ENCODE measurements around the gene FBXO4.

FBXO4 gene

DNA sequence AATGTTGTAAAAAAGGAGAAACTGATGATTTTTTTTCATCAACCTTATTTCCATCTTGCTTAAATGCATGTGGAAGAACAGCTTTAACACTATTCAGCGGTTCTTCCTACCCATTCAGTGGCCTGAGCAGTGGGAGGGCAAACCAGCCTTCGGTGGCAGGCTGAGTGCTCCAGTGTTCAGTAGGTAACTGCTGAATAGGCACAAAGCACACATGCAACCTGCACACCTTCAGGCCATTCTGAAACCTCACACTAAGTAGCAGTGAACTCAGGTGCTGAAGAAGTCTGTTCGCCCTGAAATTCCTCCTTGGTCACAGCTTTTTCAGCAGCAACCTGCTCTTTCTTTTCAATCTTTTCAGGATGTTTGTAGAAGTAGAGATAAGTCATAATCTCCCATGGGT is 26.1 kb downstream of the FBXO4 start:
- Histone ChIP-seq H3K27me3 (replicated peaks) (no peaks in the 10 kb centered on the region), H3K27ac (no peak overlapping the region), H3K36me3 (replicated peaks) (no peaks in the 10 kb centered on the region), H3K4me3 (ENCODE audit: low read depth, low read length) (no peak overlapping the region)
- TF ChIP-seq, protein P1, sequence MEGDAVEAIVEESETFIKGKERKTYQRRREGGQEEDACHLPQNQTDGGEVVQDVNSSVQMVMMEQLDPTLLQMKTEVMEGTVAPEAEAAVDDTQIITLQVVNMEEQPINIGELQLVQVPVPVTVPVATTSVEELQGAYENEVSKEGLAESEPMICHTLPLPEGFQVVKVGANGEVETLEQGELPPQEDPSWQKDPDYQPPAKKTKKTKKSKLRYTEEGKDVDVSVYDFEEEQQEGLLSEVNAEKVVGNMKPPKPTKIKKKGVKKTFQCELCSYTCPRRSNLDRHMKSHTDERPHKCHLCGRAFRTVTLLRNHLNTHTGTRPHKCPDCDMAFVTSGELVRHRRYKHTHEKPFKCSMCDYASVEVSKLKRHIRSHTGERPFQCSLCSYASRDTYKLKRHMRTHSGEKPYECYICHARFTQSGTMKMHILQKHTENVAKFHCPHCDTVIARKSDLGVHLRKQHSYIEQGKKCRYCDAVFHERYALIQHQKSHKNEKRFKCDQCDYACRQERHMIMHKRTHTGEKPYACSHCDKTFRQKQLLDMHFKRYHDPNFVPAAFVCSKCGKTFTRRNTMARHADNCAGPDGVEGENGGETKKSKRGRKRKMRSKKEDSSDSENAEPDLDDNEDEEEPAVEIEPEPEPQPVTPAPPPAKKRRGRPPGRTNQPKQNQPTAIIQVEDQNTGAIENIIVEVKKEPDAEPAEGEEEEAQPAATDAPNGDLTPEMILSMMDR (IDR thresholded peaks at IDR 0.05; ENCODE audit: low read depth, low read length, missing control alignments): no peak
- no peak for DNase-seq
- in situ Hi-C loops (cut with HindIII; ENCODE audit: low pct_ligation_motif_present, low sequenced_read_pairs): no loop called here

DNA sequence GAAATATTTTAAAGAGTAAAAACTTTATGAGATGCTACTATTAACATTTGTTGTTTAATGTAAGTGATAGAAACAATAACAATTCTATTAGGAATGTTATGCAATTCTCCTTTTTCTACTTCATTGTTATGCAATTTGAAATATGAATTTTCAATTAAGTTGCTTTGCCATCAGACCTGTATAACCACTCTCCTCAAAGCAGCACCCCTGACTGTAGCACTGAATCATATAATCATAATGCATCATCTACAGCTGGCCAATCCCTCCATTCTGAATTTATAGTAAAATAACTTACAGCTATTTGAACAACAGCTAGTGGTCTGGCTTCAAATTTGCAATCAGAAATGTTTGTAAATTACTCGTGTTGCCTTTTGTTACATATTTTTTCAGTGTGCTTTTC is 29.2 kb downstream of the FBXO4 start:
- TF ChIP-seq, protein P1 (IDR thresholded peaks at IDR 0.05; ENCODE audit: low read depth, low read length, missing control alignments): no peak
- DNase-seq: no peak
- Histone ChIP-seq H3K4me3 (ENCODE audit: low read depth, low read length) (no peak overlapping the region), H3K36me3 (replicated peaks) (no peaks in the 10 kb centered on the region), H3K27ac (no peak overlapping the region), H3K27me3 (replicated peaks) (no peaks in the 10 kb centered on the region)
- in situ Hi-C loops (cut with HindIII; ENCODE audit: low pct_ligation_motif_present, low sequenced_read_pairs): no loop called here

DNA sequence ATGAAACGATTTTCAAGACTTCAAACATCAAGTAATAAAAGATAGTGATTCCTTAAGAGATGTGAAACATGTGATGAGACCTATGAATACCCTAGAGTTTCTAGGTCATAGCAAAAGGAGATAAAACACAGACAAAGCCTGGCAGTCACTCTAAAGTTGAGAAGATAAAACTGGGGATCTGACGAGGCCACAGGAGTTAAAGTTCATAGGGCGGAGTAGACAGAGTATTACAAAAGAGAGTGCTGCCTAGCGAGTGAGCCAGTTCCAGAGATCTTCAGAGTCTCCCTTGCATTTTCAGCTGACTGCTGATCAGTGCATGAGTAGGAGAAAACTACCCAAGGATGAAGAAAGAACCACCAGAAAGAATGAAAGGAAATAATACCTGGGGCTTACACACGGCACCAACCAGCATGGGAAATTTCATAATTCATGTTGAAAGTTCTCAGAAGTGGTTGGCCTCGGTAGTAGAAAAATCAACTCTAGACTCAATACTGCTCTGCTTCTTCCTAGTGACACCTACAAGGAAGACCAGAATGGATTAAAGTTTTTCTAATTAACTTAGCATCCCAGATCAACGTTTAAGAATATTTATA is 30.4 kb downstream of the FBXO4 start:
- no peak for DNase-seq
- TF ChIP-seq, protein P1 (IDR thresholded peaks at IDR 0.05; ENCODE audit: low read depth, low read length, missing control alignments): no peak
- Histone ChIP-seq H3K27me3 (replicated peaks) (no peaks in the 10 kb centered on the region), H3K27ac (no peak overlapping the region), H3K36me3 (replicated peaks) (no peaks in the 10 kb centered on the region), H3K4me3 (ENCODE audit: low read depth, low read length) (no peak overlapping the region)
- in situ Hi-C loops (cut with HindIII; ENCODE audit: low pct_ligation_motif_present, low sequenced_read_pairs): no loop called here

DNA sequence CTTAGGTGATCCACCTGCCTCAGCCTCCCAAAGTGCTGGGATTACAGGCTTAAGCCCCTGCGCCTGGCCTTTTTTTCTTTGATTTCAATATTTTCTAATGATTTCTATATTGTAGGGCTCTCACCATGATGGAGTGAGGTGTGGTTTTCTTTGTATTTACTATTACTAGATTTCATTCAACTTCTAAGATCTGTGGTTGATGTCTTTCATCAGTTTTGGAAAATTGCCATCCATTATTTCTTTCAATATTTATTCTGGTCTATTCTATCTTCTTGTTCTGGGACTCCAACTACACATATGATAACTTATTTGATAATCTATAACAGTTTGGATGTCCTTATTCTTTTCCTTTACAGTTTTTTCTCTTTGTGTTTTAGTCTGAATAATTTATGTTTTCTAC is 31.9 kb downstream of the FBXO4 start:
- H3K4me3 ChIP-seq (ENCODE audit: low read depth, low read length): no peak overlapping the region
- TF ChIP-seq, protein P1 (IDR thresholded peaks at IDR 0.05; ENCODE audit: low read depth, low read length, missing control alignments): no peak
- H3K27me3 ChIP-seq (replicated peaks): no peaks in the 10 kb centered on the region
- H3K36me3 ChIP-seq (replicated peaks): no peaks in the 10 kb centered on the region
- no peak overlapping the region for H3K27ac ChIP-seq
- no peak for DNase-seq
- in situ Hi-C loops (cut with HindIII; ENCODE audit: low pct_ligation_motif_present, low sequenced_read_pairs): no loop called here

DNA sequence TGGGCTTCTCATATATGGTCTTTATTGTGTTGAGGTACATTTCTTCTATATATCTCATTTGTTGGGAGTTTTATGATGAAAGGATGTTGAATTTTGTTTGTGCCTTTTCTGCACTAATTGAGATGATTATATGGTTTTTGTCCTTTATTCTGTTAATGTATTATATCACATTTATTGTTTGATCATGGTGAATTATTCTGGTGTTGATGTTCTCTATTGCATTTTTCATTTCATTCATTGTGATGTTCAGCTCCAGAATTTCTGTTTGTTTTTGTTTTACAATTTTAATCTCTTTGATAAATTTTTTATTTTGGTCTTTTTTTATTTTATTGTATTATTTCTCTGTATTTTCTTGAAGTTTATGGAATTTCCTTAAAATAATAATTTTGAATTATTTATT is 35.4 kb downstream of the FBXO4 start:
- in situ Hi-C loops (cut with HindIII; ENCODE audit: low pct_ligation_motif_present, low sequenced_read_pairs): no loop called here
- DNase-seq: no peak
- Histone ChIP-seq H3K27me3 (replicated peaks) (no peaks in the 10 kb centered on the region), H3K4me3 (ENCODE audit: low read depth, low read length) (no peak overlapping the region), H3K36me3 (replicated peaks) (no peaks in the 10 kb centered on the region), H3K27ac (no peak overlapping the region)
- TF ChIP-seq, protein P1 (IDR thresholded peaks at IDR 0.05; ENCODE audit: low read depth, low read length, missing control alignments): no peak

DNA sequence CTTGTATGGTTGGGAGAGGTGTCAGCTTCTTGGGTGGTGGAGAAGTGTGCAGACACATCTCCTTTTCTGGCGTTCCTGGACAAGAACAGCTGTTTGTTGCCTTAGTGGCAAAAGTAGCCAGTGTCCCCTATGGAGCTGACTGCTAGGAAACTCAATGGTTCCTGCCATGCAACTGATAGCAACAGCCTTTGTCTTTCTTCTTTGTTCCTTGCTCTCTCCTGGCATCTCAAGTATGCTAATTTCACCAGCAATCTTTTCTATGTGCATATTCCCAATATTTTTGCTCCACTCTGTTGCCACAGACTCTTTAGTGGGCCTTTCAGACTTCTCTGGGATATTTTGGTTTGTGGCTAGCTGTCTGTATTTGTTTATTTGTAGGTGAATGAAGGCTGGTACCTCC is 36.7 kb downstream of the FBXO4 start:
- TF ChIP-seq, protein P1 (IDR thresholded peaks at IDR 0.05; ENCODE audit: low read depth, low read length, missing control alignments): no peak
- Histone ChIP-seq H3K4me3 (ENCODE audit: low read depth, low read length) (no peak overlapping the region), H3K27ac (no peak overlapping the region), H3K27me3 (replicated peaks) (no peaks in the 10 kb centered on the region), H3K36me3 (replicated peaks) (no peaks in the 10 kb centered on the region)
- in situ Hi-C loops (cut with HindIII; ENCODE audit: low pct_ligation_motif_present, low sequenced_read_pairs): no loop called here
- no peak for DNase-seq

Measured in brain microvascular endothelial cell (primary cell).